Panc1 (cell line): ENCODE data around the gene OBP2A. TPM values are rescaled to one million over a fixed set of nuclear protein-coding genes. Genes with fewer than 3 reads are reported as not detected.

Experiments
- ATAC-seq: fragments of 200-7000 bp; cut with Tn5 transposase; 2 replicates; pipeline ENCODE4 v1.9.1; 2020; ENCODE audit warnings: mild to moderate bottlenecking, moderate library complexity
- BruUV-seq: library from RNA; stranded (reverse); fragments of 400-500 nt; replicated peaks from 2 replicates; lab custom pipeline; 2021; lab: Mats Ljungman, UMichigan
- CTCF ChIA-PET: fragments of 300-600 bp; sonication (Branson Sonifier 250); formaldehyde crosslinking; loops from one replicate; lab custom pipeline; 2022; ENCODE audit warnings: antibody characterized with exemption; lab: Charles Lee
- POLR2A ChIA-PET: fragments of 300-600 bp; sonication (Branson Sonifier 250); formaldehyde crosslinking; loops from one replicate; lab custom pipeline; 2022; ENCODE audit warnings: antibody characterized with exemption; lab: Charles Lee
- DNase-seq: peaks from one replicate; pipeline ENCODE4 v3.0.0-alpha.2; 2010; ENCODE audit warnings: low read depth, low spot score
- H3K27ac ChIP-seq: 2 replicates; pipeline ENCODE4 v1.5.1; 2011; ENCODE audit warnings: mild to moderate bottlenecking, low read length, inconsistent platforms
- H3K27me3 ChIP-seq: fragments of 200-500 bp; sonication (Bioruptor generic); 2 replicates; pipeline ENCODE4 v1.6.0; 2014; ENCODE audit warnings: low read length, inconsistent platforms; ENCODE audit not compliant: control insufficient read depth, insufficient read depth
- H3K36me3 ChIP-seq: fragments of 200-500 bp; sonication (Bioruptor generic); 2 replicates; pipeline ENCODE4 v1.5.1; 2014; ENCODE audit warnings: inconsistent platforms, mild to moderate bottlenecking, low read length, moderate library complexity; ENCODE audit not compliant: control insufficient read depth, insufficient read depth
- H3K4me1 ChIP-seq: 2 replicates; pipeline ENCODE4 v1.5.1; 2011; ENCODE audit warnings: inconsistent platforms, mild to moderate bottlenecking, low read length, moderate library complexity; ENCODE audit not compliant: control insufficient read depth, insufficient read depth
- H3K4me3 ChIP-seq, 2 experiments: 2 replicates each; pipeline ENCODE4 v1.5.1; 2011 to 2012; ENCODE audit warnings: low read depth in 2 of 2, low read length in 2 of 2, mild to moderate bottlenecking in 2 of 2, inconsistent platforms in 1 of 2, moderate library complexity in 1 of 2
- H3K9me3 ChIP-seq: fragments of 200-500 bp; sonication (Bioruptor generic); 2 replicates; pipeline ENCODE4 v1.5.1; 2014; ENCODE audit warnings: low read depth, mild to moderate bottlenecking, inconsistent platforms, low read length, moderate library complexity; ENCODE audit not compliant: control insufficient read depth, insufficient read depth
- POLR2AphosphoS5 ChIP-seq: IDR thresholded peaks from 2 replicates; pipeline ENCODE4 v1.6.1; 2012; ENCODE audit warnings: mild to moderate bottlenecking, low read depth, low read length, moderate library complexity
- SIN3A ChIP-seq: IDR thresholded peaks from 2 replicates; pipeline ENCODE4 v1.6.1; 2012; ENCODE audit warnings: low read depth, mild to moderate bottlenecking, low read length, moderate library complexity, borderline replicate concordance; ENCODE audit not compliant: insufficient read depth
- TCF7L2 ChIP-seq: IDR thresholded peaks from 2 replicates; pipeline ENCODE4 v1.6.1; 2011; ENCODE audit warnings: mild to moderate bottlenecking, low read depth, low read length, inconsistent platforms
- in situ Hi-C: cut with HindIII; loops from 2 replicates; pipeline ENCODE4 v1.10.0; 2016; ENCODE audit warnings: low sequenced_read_pairs, low pct_unique_long_range_greater_than_20kb
- intact Hi-C: fragments of 100-400 bp; cut with micrococcal nuclease; formaldehyde crosslinking; loops from one replicate; pipeline ENCODE4 v1.10.0; 2022; ENCODE audit not compliant: unreplicated experiment
- total RNA-seq: library from RNA; stranded (reverse); gene quantifications from one replicate; pipeline ENCODE4 v1.2.1, GENCODE V29; 2021; ENCODE audit not compliant: unreplicated experiment
- TF ChIP-seq, protein P1 (sequence below), 2 experiments: IDR thresholded peaks; 2 replicates each; pipeline ENCODE4 v1.6.1; 2011 to 2012; ENCODE audit warnings: low read depth in 2 of 2, control low read depth in 1 of 2, low read length in 1 of 2, mild to moderate bottlenecking in 1 of 2, moderate library complexity in 1 of 2; ENCODE audit not compliant: insufficient read depth in 1 of 2
- TF ChIP-seq, protein P2 (sequence below): fragments of 450-650 bp; IDR thresholded peaks from 2 replicates; pipeline ENCODE4 v1.5.1; 2017; ENCODE audit warnings: mild to moderate bottlenecking

Gene OBP2A
- total RNA-seq, 1 experiment from 2014 or later, result not detected

DNA sequence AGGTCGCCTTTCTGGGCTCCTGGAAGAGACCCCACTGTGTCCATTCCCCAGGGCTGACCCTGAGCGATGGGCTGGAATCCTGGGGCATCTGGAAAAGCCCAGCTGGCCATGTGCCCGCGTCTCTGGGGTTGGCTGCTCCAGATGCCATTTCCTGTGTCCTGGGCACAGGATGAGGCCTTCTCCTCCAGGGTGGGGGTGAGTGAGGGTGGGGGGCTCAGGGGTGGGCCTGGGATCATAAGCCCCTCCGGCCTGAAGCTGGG lies 46.3 kb downstream of the OBP2A start:
- Histone ChIP-seq H3K4me1 (no peaks in the 10 kb centered on the region), H3K36me3 (no peaks in the 10 kb centered on the region), H3K27ac (no peak overlapping the region), H3K27me3 (0 out of 2 replicates have a peak, but pooled peaks cover 2% of the 10 kb centered on the region), H3K4me3 (no peak overlapping the region), H3K9me3 (no peaks in the 10 kb centered on the region)
- ChIA-PET POLR2A (interaction anchor here (0.6 kb wide), 1 partner anchor 116 kb away, joined by 9 read pairs; no protein-coding TSS in a partner anchor), CTCF (no interaction called here)
- in situ Hi-C loops, result no loop called here
- BruUV-seq, result no TSS peak
- no peak for DNase-seq
- TF ChIP-seq SIN3A (no peak), TCF7L2 (no peak), POLR2AphosphoS5 (no peak)
- TF ChIP-seq, protein P1, sequence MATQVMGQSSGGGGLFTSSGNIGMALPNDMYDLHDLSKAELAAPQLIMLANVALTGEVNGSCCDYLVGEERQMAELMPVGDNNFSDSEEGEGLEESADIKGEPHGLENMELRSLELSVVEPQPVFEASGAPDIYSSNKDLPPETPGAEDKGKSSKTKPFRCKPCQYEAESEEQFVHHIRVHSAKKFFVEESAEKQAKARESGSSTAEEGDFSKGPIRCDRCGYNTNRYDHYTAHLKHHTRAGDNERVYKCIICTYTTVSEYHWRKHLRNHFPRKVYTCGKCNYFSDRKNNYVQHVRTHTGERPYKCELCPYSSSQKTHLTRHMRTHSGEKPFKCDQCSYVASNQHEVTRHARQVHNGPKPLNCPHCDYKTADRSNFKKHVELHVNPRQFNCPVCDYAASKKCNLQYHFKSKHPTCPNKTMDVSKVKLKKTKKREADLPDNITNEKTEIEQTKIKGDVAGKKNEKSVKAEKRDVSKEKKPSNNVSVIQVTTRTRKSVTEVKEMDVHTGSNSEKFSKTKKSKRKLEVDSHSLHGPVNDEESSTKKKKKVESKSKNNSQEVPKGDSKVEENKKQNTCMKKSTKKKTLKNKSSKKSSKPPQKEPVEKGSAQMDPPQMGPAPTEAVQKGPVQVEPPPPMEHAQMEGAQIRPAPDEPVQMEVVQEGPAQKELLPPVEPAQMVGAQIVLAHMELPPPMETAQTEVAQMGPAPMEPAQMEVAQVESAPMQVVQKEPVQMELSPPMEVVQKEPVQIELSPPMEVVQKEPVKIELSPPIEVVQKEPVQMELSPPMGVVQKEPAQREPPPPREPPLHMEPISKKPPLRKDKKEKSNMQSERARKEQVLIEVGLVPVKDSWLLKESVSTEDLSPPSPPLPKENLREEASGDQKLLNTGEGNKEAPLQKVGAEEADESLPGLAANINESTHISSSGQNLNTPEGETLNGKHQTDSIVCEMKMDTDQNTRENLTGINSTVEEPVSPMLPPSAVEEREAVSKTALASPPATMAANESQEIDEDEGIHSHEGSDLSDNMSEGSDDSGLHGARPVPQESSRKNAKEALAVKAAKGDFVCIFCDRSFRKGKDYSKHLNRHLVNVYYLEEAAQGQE (IDR thresholded peaks at IDR 0.05; ENCODE audit: insufficient read depth in 1 of 2, low read depth in 2 of 2, low read length in 1 of 2), result no peak
- TF ChIP-seq, protein P2, sequence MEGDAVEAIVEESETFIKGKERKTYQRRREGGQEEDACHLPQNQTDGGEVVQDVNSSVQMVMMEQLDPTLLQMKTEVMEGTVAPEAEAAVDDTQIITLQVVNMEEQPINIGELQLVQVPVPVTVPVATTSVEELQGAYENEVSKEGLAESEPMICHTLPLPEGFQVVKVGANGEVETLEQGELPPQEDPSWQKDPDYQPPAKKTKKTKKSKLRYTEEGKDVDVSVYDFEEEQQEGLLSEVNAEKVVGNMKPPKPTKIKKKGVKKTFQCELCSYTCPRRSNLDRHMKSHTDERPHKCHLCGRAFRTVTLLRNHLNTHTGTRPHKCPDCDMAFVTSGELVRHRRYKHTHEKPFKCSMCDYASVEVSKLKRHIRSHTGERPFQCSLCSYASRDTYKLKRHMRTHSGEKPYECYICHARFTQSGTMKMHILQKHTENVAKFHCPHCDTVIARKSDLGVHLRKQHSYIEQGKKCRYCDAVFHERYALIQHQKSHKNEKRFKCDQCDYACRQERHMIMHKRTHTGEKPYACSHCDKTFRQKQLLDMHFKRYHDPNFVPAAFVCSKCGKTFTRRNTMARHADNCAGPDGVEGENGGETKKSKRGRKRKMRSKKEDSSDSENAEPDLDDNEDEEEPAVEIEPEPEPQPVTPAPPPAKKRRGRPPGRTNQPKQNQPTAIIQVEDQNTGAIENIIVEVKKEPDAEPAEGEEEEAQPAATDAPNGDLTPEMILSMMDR, result no peak
- ATAC-seq, result no peak
- intact Hi-C loops, result no loop called here

DNA sequence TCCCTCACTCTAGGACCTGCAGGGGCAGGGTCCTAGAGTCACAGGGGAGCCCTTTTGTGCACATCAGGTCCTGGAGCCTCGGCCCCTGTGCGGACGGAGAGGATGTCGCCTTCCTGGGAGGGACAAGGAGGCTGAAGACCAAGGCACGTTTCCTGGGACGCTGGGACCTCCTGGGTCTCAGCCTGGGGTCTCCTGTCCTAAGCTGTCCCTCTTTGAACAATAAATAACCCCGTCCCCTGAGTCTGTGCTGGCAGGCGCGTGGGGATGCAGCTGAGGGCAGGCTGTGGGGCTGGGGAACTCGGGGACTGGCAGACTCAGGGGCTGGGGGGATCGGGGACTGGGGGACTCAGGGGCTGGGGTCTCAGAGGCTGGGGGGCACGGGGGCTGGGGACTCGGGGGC lies 46.7 kb downstream of the OBP2A start:
- CTCF ChIA-PET, result no interaction called here
- TF ChIP-seq, protein P1 (IDR thresholded peaks at IDR 0.05; ENCODE audit: insufficient read depth in 1 of 2, low read depth in 2 of 2, low read length in 1 of 2), result no peak
- TF ChIP-seq TCF7L2 (no peak), POLR2AphosphoS5 (no peak), SIN3A (no peak)
- TF ChIP-seq, protein P2, result no peak
- no peak for ATAC-seq
- 0 out of 2 replicates have a peak, but pooled peaks cover 2% of the 10 kb centered on the region for H3K27me3 ChIP-seq
- no peaks in the 10 kb centered on the region for H3K9me3 ChIP-seq
- no peak for DNase-seq
- H3K4me1 ChIP-seq, result no peaks in the 10 kb centered on the region
- no peak overlapping the region for H3K27ac ChIP-seq
- intact Hi-C loops (no loop called here), in situ Hi-C loops (no loop called here)
- H3K36me3 ChIP-seq, result no peaks in the 10 kb centered on the region
- BruUV-seq, result no TSS peak
- no peak overlapping the region for H3K4me3 ChIP-seq
- POLR2A ChIA-PET, result no interaction called here
